H9 (cell line): Measurements from ENCODE around the gene DAAM1. TPM values are rescaled to one million over a fixed set of nuclear protein-coding genes. Genes with fewer than 3 reads are reported as not detected.

Source experiments
- DNase-seq: peaks from one replicate; pipeline ENCODE4 v3.0.0-alpha.2; 2017
- H2AFZ ChIP-seq: one replicate; pipeline ENCODE4 v1.6.1; 2013; ENCODE audit warnings: mild to moderate bottlenecking, low read length, control low read depth, moderate library complexity
- H2AK5ac ChIP-seq: 2 replicates; pipeline ENCODE4 v1.6.1; 2013; ENCODE audit warnings: low read length, control low read depth, mixed read lengths; ENCODE audit not compliant: insufficient read length
- H2BK120ac ChIP-seq: one replicate; pipeline ENCODE4 v1.6.1; 2013; ENCODE audit warnings: low read depth, mild to moderate bottlenecking, low read length, control low read depth, inconsistent platforms; ENCODE audit not compliant: poor library complexity, severe bottlenecking
- H2BK12ac ChIP-seq: 2 replicates; pipeline ENCODE4 v1.6.1; 2013; ENCODE audit warnings: low read length, control low read depth, mixed read lengths, low read depth; ENCODE audit not compliant: insufficient read length
- H2BK15ac ChIP-seq: 2 replicates; pipeline ENCODE4 v1.6.1; 2013; ENCODE audit warnings: low read depth, low read length, control low read depth
- H2BK20ac ChIP-seq: one replicate; pipeline ENCODE4 v1.6.1; 2013; ENCODE audit warnings: low read depth, mild to moderate bottlenecking, low read length, control low read depth, inconsistent platforms; ENCODE audit not compliant: poor library complexity, severe bottlenecking
- H2BK5ac ChIP-seq: 2 replicates; pipeline ENCODE4 v1.6.1; 2013; ENCODE audit warnings: low read length, control low read depth, mixed read lengths; ENCODE audit not compliant: insufficient read length
- H3K14ac ChIP-seq: 2 replicates; pipeline ENCODE4 v1.6.1; 2013; ENCODE audit warnings: low read length, control low read depth; ENCODE audit not compliant: insufficient read depth
- H3K18ac ChIP-seq: 2 replicates; pipeline ENCODE4 v1.6.1; 2013; ENCODE audit warnings: low read depth, mild to moderate bottlenecking, mixed read lengths, low read length, control low read depth; ENCODE audit not compliant: insufficient read length
- H3K23ac ChIP-seq: 2 replicates; pipeline ENCODE4 v1.6.1; 2013; ENCODE audit warnings: low read length, control low read depth, mixed read lengths, low read depth; ENCODE audit not compliant: insufficient read length
- H3K23me2 ChIP-seq: 2 replicates; pipeline ENCODE4 v1.6.1; 2013; ENCODE audit warnings: low read depth, mild to moderate bottlenecking, mixed read lengths, low read length, control low read depth; ENCODE audit not compliant: insufficient read length, poor library complexity, severe bottlenecking
- H3K27ac ChIP-seq: 2 replicates; pipeline ENCODE4 v1.5.1; 2013; ENCODE audit warnings: low read length, control low read depth, mixed read lengths, low read depth; ENCODE audit not compliant: insufficient read length
- H3K27me3 ChIP-seq: 2 replicates; pipeline ENCODE4 v1.6.1; 2013; ENCODE audit warnings: low read length, control low read depth, inconsistent platforms; ENCODE audit not compliant: insufficient read depth
- H3K4ac ChIP-seq: 2 replicates; pipeline ENCODE4 v1.6.1; 2013; ENCODE audit warnings: low read depth, mild to moderate bottlenecking, control low read depth, inconsistent platforms, low read length, moderate library complexity
- H3K4me1 ChIP-seq: 2 replicates; pipeline ENCODE4 v1.6.1; 2013; ENCODE audit warnings: low read length, control low read depth, inconsistent platforms; ENCODE audit not compliant: insufficient read depth
- H3K4me2 ChIP-seq: 2 replicates; pipeline ENCODE4 v1.6.1; 2013; ENCODE audit warnings: low read length, control low read depth, mixed read lengths; ENCODE audit not compliant: insufficient read length, insufficient read depth
- H3K56ac ChIP-seq: 2 replicates; pipeline ENCODE4 v1.6.1; 2013; ENCODE audit warnings: low read depth, mild to moderate bottlenecking, mixed read lengths, low read length, control low read depth; ENCODE audit not compliant: insufficient read length
- H3K79me1 ChIP-seq: 2 replicates; pipeline ENCODE4 v1.6.1; 2013; ENCODE audit warnings: low read depth, mild to moderate bottlenecking, moderate library complexity, low read length, control low read depth, inconsistent platforms; ENCODE audit not compliant: insufficient read depth, poor library complexity, severe bottlenecking
- H3K79me2 ChIP-seq: 2 replicates; pipeline ENCODE4 v1.6.1; 2013; ENCODE audit warnings: low read length, control low read depth, inconsistent platforms; ENCODE audit not compliant: insufficient read depth
- H3K9ac ChIP-seq: 2 replicates; pipeline ENCODE4 v1.6.1; 2013; ENCODE audit warnings: low read length, control low read depth, mixed read lengths; ENCODE audit not compliant: insufficient read length; ENCODE audit errors: extremely low read depth
- H3K9me3 ChIP-seq: one replicate; pipeline ENCODE4 v1.6.1; 2013; ENCODE audit warnings: low read depth, low read length, inconsistent platforms; ENCODE audit not compliant: control insufficient read depth
- H3T11ph ChIP-seq: one replicate; pipeline ENCODE4 v1.6.1; 2013; ENCODE audit warnings: mild to moderate bottlenecking, low read length, control low read depth, inconsistent platforms
- H4K20me1 ChIP-seq: one replicate; pipeline ENCODE4 v1.6.1; 2013; ENCODE audit not compliant: control insufficient read depth, insufficient read length, insufficient read depth
- H4K5ac ChIP-seq: 2 replicates; pipeline ENCODE4 v1.6.1; 2013; ENCODE audit warnings: low read depth, mild to moderate bottlenecking, mixed read lengths, low read length, control low read depth; ENCODE audit not compliant: insufficient read length
- H4K8ac ChIP-seq: replicated peaks from 2 replicates; pipeline ENCODE4 v1.6.1; 2013; ENCODE audit warnings: low read length, control low read depth, mixed read lengths, low read depth; ENCODE audit not compliant: insufficient read length
- H4K91ac ChIP-seq: 2 replicates; pipeline ENCODE4 v1.6.1; 2013; ENCODE audit warnings: low read depth, mild to moderate bottlenecking, moderate library complexity, mixed read lengths, low read length, control low read depth; ENCODE audit not compliant: insufficient read length
- H3K27ac Mint-ChIP-seq, 3 experiments: 2 replicates in 2 of 3; 3 replicates in 1 of 3; pipeline ENCODE4 v1.8.0; 2020 to 2021; ENCODE audit warnings: mixed read lengths in 3 of 3, mild to moderate bottlenecking in 1 of 3, moderate library complexity in 1 of 3
- H3K27me3 Mint-ChIP-seq: 2 replicates; pipeline ENCODE4 v1.8.0; 2021; ENCODE audit warnings: low read depth, mild to moderate bottlenecking, moderate library complexity, mixed read lengths
- H3K36me3 Mint-ChIP-seq, 3 experiments: 2 replicates in 2 of 3; 3 replicates in 1 of 3; pipeline ENCODE4 v1.8.0; 2020 to 2021; ENCODE audit warnings: low read depth in 3 of 3, mixed read lengths in 3 of 3; ENCODE audit not compliant: insufficient read depth in 1 of 3
- H3K4me1 Mint-ChIP-seq, 2 experiments: 2 replicates each; pipeline ENCODE4 v1.8.0; 2020; ENCODE audit warnings: mixed read lengths in 2 of 2
- H3K4me3 Mint-ChIP-seq, 2 experiments: 2 replicates in 1 of 2; 3 replicates in 1 of 2; pipeline ENCODE4 v1.8.0; 2020 to 2021; ENCODE audit warnings: mild to moderate bottlenecking in 2 of 2, mixed read lengths in 2 of 2, moderate library complexity in 1 of 2
- H3K9me3 Mint-ChIP-seq, 2 experiments: 2 replicates in 1 of 2; 3 replicates in 1 of 2; pipeline ENCODE4 v1.8.0; 2020; ENCODE audit warnings: mild to moderate bottlenecking in 2 of 2, mixed read lengths in 2 of 2, moderate library complexity in 1 of 2
- WGBS: extraction: QIAGEN DNeasy Blood & Tissue Kit; methylation state at CpG from one replicate; pipeline ENCODE4 v1.1.7; 2013; ENCODE audit warnings: missing lambda C conversion rate, low lambda C conversion rate, mixed read lengths; ENCODE audit not compliant: insufficient read length; ENCODE audit errors: extremely low coverage; 5-methylcytosine and 5-hydroxymethylcytosine counted together
- total RNA-seq: library from RNA; stranded (reverse); gene quantifications from 2 replicates; pipeline ENCODE4 v1.2.1, GENCODE V29; 2021
- TF ChIP-seq, protein P1 (sequence below): fragments of 200-600 bp; sonication (generic); conservative IDR thresholded peaks from 3 replicates; pipeline ENCODE4 v1.8.0; 2021; ENCODE audit warnings: antibody characterized with exemption, mild to moderate bottlenecking

DAAM1 gene
- total RNA-seq, 1 experiment from 2014 or later: 19.5 TPM

DNA sequence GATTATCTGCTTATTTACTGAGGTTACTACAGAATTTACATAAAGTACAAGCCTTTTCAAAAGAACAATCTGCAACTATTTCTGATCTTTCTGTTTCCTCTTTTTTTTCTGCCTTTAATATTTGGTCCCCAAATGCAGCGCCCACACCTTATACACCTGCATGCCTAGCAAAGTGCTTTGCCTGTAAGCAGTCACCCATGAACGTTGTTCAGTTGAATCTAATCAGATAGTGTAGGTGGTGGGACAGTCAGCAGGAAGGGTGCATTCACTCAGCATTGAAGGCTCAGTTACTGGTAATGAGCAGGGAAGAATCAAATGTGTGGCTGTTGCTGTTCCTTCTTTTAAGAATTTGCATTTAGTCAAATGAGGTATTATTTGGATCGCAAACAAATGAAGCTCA, 168.3 kb downstream of the DAAM1 start:
- H3K4me3 Mint-ChIP-seq: no peak overlapping the region
- no peak overlapping the region for H4K91ac ChIP-seq
- H3K23me2 ChIP-seq: no peaks in the 10 kb centered on the region
- H3K9me3 ChIP-seq: no peaks in the 10 kb centered on the region
- H3T11ph ChIP-seq: no peak overlapping the region
- no CpG with 5 or more reads among the region's 3 CpGs for WGBS
- no peaks in the 10 kb centered on the region for H3K9me3 Mint-ChIP-seq
- no peak overlapping the region for H3K9ac ChIP-seq
- H3K79me2 ChIP-seq: no peaks in the 10 kb centered on the region
- no peak overlapping the region for H3K4ac ChIP-seq
- no peak overlapping the region for H3K4me2 ChIP-seq
- H3K27ac Mint-ChIP-seq: 0 out of 7 replicates have a peak overlapping the region, but pooled peaks of 1 of the 3 experiments have one; percentile 17
- no peak overlapping the region for H2BK20ac ChIP-seq
- H3K4me1 Mint-ChIP-seq: peaks cover 22 to 24% of the 10 kb centered on the region in 2 experiments
- H3K27ac ChIP-seq: no peak overlapping the region
- H3K27me3 ChIP-seq: no peaks in the 10 kb centered on the region
- H4K20me1 ChIP-seq: no peaks in the 10 kb centered on the region
- no peaks in the 10 kb centered on the region for H3K79me1 ChIP-seq
- no peak overlapping the region for H2AK5ac ChIP-seq
- no peak overlapping the region for H3K56ac ChIP-seq
- no peak overlapping the region for H3K23ac ChIP-seq
- H2BK5ac ChIP-seq: no peak overlapping the region
- no peak overlapping the region for H3K14ac ChIP-seq
- no peak overlapping the region for H3K18ac ChIP-seq
- TF ChIP-seq, protein P1, sequence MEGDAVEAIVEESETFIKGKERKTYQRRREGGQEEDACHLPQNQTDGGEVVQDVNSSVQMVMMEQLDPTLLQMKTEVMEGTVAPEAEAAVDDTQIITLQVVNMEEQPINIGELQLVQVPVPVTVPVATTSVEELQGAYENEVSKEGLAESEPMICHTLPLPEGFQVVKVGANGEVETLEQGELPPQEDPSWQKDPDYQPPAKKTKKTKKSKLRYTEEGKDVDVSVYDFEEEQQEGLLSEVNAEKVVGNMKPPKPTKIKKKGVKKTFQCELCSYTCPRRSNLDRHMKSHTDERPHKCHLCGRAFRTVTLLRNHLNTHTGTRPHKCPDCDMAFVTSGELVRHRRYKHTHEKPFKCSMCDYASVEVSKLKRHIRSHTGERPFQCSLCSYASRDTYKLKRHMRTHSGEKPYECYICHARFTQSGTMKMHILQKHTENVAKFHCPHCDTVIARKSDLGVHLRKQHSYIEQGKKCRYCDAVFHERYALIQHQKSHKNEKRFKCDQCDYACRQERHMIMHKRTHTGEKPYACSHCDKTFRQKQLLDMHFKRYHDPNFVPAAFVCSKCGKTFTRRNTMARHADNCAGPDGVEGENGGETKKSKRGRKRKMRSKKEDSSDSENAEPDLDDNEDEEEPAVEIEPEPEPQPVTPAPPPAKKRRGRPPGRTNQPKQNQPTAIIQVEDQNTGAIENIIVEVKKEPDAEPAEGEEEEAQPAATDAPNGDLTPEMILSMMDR: no peak
- no peak overlapping the region for H2BK12ac ChIP-seq
- no peak for DNase-seq
- no peak overlapping the region for H2BK120ac ChIP-seq
- H3K27me3 Mint-ChIP-seq: peaks cover 3% of the 10 kb centered on the region; the same call in 1 of the 2 replicates
- H4K8ac ChIP-seq: no peak overlapping the region
- no peak overlapping the region for H4K5ac ChIP-seq
- H3K36me3 Mint-ChIP-seq: peaks cover 2 to 11% (median 9%) of the 10 kb centered on the region in 3 experiments; a peak in 3 of 7 replicates
- no peak overlapping the region for H2AFZ ChIP-seq
- H3K4me1 ChIP-seq: peaks cover 2% of the 10 kb centered on the region
- H2BK15ac ChIP-seq: no peak overlapping the region
